H4 (cell line): ENCODE results near the gene NAIF1. TPM values are rescaled to one million over a fixed set of nuclear protein-coding genes. Genes with fewer than 3 reads are reported as not detected.
"Not testable (repeated sequence)": the region's sequence is repeated elsewhere in the genome, so short reads cannot be mapped to it uniquely, and the experiment has no call there.

Source experiments
- DNase-seq: peaks from one replicate; pipeline ENCODE4 v3.0.0-alpha.2; 2015; ENCODE audit warnings: low spot score
- total RNA-seq: library from RNA; depleted of rRNA; stranded (reverse); fragments of >200 nt; shearing (Covaris generic); gene quantifications from 2 replicates; pipeline ENCODE4 v1.2.3, GENCODE V29; 2014

NAIF1 gene
- total RNA-seq, 1 experiment from 2014 or later = 6.5 TPM

DNA sequence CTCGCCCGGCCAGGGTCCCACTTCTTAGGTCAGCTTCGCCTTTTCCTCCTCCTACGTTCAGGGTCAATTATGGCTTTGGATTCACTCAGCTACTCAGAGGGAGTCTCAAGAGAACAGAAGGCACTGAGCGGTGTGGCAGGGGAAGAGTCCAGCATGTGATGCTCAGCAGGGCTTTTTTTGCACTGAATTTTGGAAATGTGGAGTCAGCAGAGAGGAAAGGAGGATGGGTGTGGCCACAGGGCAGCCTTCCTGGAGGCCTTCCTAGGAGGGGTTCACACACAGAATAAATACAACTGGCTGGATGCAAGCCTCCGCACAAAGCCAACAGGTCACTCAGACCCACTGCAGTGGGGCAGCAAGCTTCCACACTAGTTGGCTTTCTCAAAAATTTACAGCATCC lies 4.8 kb downstream of the NAIF1 start:
- no peak for DNase-seq

DNA sequence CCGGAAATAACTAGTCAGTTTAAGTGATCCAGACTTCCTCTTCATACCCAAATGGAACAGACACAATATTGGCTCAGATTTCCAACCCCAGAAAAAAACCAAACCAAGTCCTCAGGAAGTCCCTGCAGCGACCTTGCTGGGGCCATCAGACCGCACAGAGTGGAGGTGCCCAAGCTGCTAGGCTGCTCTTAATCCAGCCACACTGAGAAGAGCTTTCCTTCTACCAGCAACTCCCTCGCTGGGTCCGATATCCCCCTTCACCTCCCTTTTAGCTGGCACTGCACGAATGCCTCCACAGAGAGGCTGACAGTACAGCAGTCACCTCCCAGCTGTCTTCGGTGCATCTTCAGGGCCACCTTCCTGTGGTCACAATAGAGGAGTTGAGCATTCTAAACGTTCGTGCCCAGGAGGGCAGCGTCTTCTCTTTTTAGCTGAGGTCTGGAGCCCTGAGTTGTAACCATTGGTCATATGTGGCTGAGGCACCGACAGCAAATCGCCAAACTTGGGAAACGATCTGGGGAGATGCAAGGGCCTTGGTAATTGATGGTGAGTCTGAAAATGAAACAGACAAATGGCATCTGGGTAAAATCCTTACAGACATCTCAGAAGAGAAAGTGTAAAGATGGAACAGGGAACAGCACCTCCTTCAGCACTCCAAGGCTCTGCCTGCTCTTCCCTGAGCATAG lies 5.7 kb downstream of the NAIF1 start:
- DNase-seq = no peak

DNA sequence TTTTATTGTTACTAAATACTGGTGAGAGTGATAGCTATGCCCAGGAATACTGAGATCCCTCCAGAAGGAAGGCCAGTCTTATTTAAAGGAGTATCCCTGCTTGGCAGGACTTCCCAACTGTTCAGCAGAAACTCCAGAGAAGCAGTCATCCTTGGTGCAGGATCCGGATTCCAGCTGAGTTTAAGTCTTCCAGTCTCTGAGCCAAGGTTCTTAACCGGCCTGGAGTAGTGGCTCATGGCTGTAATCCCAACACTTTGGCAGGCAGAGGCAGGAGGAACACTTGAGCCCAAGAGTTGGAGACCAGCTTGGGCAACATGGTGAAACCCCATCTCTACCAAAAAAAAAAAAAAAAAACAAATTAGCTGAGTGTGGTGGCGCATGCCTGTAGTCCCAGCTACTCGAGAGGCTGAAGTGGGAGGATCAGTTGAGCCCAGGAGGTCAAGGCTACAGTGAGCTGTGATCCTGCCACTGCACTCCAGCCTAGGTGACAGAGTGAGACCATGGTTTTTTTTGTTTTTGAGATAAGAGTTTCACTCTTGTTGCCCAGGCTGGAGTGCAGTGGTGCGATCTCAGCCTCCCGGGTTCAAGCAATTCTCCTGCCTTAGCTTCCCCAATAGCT lies 7.6 kb downstream of the NAIF1 start:
- no peak for DNase-seq

DNA sequence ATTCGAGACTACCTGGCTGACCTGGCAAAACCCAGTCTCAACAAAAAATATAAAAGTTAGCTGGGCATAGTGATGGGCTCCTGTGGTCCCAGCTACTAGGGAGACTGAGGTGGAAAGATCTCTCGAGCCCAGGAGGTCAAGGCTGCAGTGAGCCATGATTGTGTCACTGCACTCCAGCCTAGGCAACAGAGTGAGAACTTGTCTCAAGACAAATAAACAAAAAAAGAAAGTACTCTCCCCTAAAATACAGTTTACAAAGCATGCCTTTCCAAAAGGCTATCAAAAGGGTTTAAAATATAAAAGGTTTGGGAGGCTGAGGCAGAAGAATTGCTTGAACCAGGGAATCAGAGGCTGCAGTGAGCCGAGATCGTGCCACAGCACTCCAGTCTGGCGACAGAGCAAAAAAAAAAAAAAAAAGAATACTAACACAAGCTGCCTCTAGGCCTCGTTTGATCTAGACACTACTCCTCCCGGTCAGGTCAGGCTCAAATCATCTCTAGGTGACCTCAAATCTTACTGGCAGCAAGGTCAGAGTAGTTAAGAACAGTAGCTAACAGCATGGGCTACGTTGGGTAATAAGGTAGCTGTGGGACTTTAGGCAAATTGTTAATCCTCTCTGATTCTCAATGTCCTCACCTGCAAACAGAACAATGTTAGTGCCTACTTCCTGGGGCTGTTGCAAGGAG lies 9.3 kb downstream of the NAIF1 start:
- DNase-seq = no peak

DNA sequence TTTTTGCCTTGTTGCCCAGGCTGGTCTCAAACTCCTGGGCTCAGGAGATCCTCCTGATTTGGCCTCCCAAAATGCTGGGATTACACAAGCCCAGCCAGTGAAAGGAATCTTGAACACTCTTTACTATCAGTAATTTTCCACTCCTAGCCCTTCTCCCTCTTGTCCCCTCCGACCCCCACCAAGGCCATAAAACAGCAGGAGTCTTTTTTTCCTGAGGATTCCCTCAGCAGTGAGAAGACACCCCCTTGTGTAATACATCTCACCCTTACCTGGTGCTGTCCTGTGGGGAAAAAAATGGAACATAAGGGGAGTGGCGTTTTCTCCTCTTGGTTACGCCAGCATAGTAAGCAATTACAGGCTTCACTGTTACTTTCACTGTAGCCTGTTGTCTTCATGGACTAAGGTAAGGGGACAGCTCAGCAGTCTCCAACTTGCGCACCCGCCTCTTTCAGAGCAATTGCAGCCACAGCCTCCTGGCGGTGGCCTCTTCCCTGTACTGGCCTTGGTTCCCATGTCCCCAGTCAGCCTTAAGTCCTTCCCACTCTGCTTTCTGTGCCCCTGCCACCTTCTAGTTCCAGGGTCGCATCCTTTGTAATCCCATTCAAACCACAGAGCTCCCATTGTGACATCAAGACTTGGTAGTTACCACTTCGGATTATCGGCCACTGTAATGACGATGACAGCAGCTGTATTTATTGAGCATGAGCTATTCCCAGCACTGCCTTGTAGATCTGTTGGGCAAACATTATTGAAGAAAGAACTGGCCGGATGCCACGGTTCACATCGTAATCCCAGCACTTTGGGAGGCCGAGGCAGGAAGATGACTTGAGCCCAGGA lies 10.0 kb downstream of the NAIF1 start:
- DNase-seq = no peak

DNA sequence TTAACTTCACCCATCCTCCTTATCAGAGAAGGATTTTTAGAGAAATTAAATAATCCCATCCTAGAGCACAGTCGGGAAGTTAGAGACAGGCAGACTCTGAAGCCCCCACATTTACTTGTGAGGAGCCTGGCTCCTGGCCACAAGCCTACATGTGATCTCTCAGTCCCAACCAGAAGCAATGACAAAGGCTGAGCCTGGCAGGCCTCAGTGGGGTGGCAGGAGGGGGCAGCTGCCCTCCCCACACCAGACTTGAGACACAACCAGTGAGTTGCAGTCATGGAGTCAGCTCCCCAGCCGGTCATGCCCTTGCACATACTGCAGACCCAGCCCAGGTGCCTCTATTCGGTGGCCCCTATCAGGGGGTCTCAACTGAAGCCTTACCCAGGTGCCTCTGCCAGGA lies 11.0 kb downstream of the NAIF1 start:
- DNase-seq = no peak

DNA sequence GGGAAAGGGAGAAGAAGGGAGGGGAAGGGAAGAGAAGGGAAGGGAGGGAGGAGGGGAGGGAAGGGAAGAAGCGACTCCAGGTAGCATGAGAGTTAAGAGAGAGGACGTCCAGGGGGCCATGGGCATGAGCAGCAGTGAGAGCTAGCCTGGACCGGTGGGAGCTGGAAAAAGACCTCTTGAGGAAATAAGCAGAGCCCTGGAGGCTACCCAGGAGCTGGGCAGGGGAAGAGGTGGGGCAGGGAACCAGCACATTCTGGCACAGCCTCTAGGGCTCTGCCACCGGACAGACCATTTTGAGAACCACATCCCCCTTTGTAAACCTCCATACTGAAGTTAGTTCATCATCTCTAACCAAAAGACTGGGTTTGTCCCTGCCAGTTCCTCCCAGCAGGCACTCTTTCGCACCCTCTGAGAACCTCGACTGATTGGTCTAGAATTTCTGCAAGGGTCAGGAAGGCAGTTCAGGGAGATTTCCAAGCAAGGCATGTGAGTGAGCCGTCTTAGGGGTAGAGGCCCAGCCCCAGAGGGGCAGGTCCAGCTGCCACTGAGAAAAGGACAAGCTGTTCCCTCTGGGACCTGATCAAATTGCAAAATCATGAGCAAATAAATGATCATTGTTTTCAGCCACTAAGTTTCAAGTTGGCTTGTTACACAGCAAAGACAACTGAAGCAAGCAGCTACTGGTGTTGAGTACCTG lies 11.6 kb downstream of the NAIF1 start:
- DNase-seq = no peak

DNA sequence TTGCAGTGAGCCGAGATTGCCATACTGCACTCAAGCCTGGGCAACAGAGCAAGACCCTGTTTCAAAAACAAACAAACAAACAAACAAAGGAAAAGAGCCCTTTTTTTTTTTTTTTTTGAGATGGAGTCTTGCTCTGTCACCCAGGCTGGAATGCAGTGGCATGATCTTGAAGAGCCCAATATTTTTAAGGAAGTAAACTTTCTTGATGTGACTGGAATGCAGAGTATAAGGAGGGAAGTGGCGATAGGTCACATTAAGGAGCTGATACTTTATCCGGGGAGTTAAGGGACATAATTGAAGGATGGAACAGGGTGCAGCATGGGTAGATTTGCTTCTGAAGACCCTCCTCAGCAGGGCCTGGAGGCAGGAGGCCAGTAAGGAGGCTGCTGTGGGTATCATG lies 13.0 kb downstream of the NAIF1 start:
- no peak for DNase-seq

DNA sequence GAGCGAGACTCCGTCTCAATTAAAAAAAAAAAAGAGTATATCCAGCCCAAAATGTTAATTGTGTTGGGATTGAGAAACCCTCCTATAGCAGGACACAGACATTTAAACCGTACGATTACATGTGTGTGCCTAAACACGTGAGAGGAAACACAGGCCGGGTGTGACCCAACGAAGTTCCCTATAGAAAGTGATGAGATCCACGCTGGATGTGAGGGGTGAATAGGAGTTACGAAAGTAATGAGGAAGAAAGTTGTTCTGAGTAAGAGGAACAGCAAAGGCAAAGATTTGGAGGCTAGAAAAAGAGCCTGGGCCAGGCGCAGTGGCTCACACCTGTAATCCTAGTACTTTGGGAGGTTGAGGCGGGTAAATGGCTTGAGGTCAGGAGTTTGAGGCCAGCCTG lies 13.6 kb downstream of the NAIF1 start:
- DNase-seq = no peak

DNA sequence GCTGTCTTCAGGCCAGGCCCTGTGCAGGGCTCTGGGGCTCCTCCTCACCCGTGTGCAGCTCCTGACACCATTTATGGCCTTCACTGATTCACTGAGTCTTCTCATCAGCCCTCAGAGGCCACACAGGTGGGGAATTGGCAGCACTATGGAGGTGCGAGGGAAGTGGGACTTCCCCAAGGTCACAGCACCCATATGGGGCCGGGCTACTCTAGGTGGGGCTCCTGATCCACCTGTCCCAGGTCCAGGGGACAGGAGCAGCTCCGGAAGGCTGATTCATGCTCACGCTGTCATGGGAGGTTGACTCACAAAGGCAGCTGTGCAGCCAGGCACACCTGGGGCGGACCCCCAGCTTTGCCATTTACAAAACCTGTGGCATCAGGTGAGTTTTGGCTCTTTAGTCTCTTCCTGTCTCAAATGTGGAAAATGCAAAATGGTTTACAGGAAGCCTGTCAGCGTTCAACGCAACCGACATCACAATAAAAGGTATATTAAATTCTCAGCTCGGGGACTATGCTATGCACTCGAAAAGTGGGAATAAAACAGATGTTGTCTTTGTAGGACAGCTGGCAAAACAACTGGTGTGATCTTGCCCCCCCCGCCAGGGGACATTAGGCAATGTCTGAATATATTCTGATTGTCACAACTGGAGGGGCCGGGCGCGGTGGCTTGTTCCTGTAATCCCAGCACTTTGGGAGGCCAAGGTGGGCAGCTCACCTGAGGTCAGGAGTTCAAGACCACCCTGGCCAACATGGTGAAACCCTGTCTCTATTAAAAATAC lies 15.0 kb downstream of the NAIF1 start:
- DNase-seq = no peak

DNA sequence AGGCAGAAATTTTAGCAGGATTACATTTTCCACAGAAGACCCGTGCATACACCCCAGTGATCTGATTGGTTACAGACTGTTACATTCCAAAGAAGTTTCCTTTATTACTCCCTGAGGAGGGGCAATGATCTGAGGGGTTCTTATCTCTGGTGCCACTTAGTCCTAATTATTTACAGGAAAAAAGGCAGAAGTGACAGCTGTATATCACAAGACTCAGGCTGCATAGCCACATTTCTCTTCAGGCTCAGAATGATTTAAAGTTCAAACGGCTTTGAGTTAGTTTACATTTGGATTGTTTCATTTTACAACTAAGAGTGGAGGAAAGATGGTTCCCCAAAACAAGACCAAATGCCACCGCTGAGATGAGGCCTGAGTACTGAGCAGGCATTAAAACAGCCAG lies 17.3 kb downstream of the NAIF1 start:
- no peak for DNase-seq

DNA sequence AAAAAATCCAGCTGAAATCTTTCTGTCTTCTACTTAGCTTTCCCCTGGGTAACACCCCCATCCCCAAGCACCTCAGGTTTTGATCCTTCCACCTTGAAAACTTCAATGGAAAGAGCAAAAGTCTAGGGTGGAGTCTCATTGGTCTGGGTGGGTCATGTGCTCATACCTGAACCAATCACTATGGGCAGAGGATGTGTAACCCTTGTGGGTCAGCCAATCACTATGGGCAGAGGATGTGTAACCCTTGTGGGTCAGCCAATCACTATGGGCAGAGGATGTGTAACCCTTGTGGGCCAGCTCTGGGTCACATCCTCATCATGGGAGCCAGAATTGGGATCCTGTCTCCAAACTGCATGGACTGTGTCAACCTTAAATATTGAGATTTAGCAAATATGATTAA lies 18.5 kb downstream of the NAIF1 start:
- DNase-seq = no peak

DNA sequence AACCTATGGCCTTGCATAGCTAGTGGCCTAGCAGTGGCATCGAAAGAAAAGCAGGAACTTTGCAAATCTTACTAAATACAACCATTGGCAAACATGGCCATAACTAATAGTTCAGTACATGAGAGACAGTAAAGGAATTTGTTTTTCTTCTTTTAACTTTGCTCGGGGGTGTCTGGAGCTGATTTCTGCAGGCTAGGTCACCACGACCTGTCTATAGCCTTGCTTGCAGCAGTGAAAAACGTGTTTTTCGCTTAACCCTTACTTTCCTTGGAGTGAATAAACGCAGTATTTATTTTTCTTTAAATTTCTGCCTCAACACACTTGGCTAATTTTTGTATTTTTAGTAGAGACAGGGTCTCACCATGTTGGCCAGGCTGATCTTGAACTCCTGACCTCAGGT lies 19.9 kb downstream of the NAIF1 start:
- no peak for DNase-seq

DNA sequence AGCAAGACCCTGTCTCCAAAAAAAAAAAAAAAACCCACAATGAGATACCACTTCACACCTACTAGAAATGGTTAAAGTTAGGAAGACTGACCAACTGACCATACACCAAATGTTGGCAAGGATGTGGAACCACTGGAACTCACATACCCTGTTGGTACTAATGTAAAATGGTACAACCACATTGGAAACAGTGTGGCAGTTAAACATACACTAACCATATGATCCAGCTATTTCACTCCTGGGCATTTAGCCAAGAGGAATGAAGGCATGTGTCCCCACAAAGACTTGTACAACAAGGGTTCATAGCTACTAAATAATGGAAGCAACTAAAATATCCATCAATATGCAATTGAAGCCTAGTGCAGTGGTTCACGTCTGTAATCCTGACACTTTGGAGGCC lies 21.3 kb downstream of the NAIF1 start:
- no peak for DNase-seq

DNA sequence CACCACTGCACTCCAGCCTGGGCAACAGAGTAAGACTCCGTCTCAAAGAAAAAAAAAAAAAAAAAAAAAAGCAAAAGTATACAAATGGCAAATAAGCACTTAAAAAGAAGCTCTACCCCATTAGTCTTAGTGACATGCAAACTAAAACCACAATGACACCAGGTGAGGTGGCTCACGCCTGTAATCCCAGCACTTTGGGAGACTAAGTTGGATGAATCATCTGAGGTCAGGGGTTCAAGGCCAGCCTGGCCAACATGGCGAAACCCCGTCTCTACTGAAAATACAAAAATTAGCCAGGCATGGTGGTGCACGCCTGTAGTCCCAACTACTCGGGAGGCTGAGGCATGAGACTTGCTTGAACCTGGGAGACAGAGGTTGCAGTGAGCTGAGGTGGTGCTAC lies 21.7 kb downstream of the NAIF1 start:
- not testable (repeated sequence) for DNase-seq

DNA sequence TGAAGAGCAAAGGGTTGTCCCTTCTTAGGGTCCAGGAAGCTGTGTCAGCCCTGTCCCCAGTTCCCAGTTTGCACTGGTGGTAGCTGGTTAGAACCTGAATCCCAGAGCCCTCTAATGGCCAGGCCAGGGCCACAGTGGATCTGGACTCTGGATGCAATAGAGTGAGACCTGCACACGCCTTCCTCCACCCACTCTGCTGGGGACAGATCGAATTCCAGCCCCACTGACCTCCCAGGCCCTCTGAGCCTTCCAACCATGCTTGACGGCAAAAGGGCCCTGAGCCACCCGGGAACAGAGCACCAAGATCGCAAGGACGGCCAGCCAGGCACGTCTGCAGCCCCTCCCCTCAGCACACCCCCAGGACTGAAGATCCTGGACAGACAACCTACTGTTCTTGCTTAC lies 23.7 kb downstream of the NAIF1 start:
- no peak for DNase-seq

DNA sequence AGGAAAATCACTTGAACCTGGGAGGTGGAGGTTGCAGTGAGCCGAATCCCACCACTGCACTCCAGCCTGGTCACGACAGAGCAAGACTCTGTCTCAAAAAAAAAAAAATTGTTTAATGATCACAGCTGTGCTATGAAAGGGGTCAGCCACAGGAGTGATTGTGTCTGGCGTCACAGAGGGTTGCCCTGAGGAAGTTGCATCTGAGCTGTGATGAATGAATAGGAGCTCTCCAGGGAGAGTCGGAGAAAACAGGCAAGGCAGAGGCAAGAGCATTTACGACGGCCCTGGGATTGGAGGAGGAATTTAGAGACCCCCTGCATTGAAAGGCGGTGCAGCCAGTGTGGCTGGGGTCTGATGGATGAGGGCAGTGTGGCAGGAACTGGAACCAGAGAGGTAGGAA lies 25.1 kb downstream of the NAIF1 start:
- DNase-seq = no peak

DNA sequence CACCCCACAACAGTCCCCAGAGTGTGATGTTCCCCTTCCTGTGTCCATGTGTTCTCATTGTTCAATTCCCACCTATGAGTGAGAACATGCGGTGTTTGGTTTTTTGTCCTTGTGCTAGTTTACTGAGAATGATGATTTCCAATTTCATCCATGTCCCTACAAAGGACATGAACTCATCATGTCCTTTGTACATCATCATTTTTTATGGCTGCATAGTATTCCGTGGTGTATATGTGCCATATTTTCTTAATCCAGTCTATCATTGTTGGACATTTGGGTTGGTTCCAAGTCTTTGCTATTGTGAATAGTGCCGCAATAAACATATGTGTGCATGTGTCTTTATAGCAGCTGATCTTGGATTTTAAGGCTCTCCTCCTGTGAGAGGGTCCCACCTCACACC lies 26.3 kb downstream of the NAIF1 start:
- DNase-seq = not testable (repeated sequence)

DNA sequence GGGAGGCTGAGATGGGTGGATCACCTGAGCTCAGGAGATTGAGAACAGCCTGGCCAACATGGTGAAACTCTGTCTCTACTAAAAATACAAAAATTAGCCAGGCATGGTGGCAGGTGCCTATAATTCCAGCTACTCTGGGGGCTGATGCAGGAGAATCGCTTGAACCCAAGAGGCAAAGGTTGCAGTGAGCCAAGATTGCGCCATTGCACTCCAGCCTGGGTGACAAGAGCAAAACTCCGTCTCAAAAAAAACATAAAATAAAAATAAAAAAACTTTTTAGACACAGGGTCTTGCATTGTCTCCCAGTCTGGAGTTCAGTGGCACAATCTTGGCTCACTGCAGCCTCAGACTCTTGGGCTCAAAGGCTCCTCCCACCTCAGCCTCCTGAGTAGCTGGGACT lies 30.6 kb downstream of the NAIF1 start:
- DNase-seq = not testable (repeated sequence)

DNA sequence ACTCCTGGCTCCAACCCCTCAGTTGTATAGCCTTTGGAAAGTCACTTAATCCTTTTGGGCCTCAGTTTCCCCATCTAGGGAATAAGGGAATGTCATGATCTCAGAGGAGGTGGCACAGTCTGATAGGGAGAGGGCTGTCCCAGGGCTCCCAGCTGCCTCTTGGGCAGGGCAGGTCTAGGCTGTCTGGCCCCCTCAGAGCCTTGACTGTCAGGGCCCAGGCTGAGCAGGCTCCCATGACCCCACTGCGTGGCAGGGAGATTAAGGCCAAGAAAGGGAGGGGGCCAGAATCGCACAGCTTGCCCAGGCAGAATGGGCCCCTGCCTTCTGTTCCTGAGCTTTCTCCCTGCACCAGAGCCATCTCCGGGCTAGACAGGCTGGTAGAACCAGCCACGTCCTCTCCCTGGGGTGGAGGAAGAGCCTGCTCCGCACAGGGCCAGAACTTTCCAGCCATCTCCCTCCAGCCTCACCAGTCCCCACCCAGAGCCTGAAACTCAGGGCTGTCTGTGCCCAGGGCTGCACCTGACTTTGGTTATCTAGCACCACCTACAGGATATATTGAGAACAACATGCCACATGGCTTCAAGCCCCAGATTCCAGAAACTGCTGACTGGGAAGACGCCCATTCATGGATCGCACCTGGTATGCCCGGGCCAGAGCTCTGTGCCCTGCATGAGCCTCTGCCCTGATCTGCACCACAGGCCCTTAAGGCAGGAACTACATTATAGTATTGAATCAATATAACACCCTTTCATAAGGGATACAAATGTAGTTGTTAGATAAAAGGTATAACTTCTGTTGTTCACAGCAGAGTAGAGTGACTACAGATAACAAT lies 32.1 kb downstream of the NAIF1 start:
- DNase-seq = peak; percentile 57
